Measurements from ENCODE around the gene FBRSL1.

Gene FBRSL1

GRCh38 chr12:132507161-132507538, 17.2 kb downstream of the FBRSL1 start:
- POLR2A ChIA-PET, result interaction anchor here (1.5 kb wide), 1 partner anchor 77 kb away, joined by 4 read pairs; no protein-coding TSS in a partner anchor
- CTCF ChIA-PET, result interaction anchor here (1.1 to 5.2 kb wide), 6 partner anchors 9 to 92 kb away, joined by 3 to 39 read pairs (median 7); no protein-coding TSS in a partner anchor
- peak overlapping the region; percentile 54 to 68 for H3K27ac ChIP-seq (ENCODE audit: insufficient read depth in 1 of 2, low read depth in 1 of 2, low read length in 2 of 2, poor library complexity in 1 of 2, severe bottlenecking in 2 of 2)
- peaks cover 0 to 26% (median 0%) of the 10 kb centered on the region in 5 experiments for H3K27me3 ChIP-seq (replicated peaks in 2 of 5; ENCODE audit: control insufficient read depth in 4 of 5, insufficient read depth in 5 of 5, low read length in 4 of 5)
- no peak for DNase-seq
- peak overlapping the region in 5 of 7 experiments; percentile 34 to 72 (median 58) for H3K4me3 ChIP-seq (ENCODE audit: control insufficient read depth in 1 of 7, extremely low read depth in 1 of 7, insufficient read depth in 4 of 7, low read depth in 2 of 7, low read length in 6 of 7)
- H3K36me3 ChIP-seq (ENCODE audit: control insufficient read depth in 4 of 4, insufficient read depth in 4 of 4, low read length in 3 of 4), result peaks cover under 1 to 30% (median 11%) of the 10 kb centered on the region in 4 experiments
- no peaks in the 10 kb centered on the region for H3K9me3 ChIP-seq (ENCODE audit: control extremely low read depth in 1 of 5, control insufficient read depth in 4 of 5, insufficient read depth in 2 of 5, low read depth in 1 of 5, low read length in 4 of 5)
- H3K4me1 ChIP-seq (ENCODE audit: control extremely low read depth in 1 of 4, control insufficient read depth in 4 of 4, insufficient read depth in 4 of 4, low read length in 3 of 4), result peaks cover 0 to 63% (median 55%) of the 10 kb centered on the region in 4 experiments
- 52% methylated on average over 15 of the region's 15 CpGs for WGBS (ENCODE audit: insufficient coverage)

- Histone ChIP-seq H3K4me1 (ENCODE audit: control extremely low read depth in 1 of 4, control insufficient read depth in 4 of 4, insufficient read depth in 4 of 4, low read length in 3 of 4) (peaks cover 0 to 58% (median 51%) of the 10 kb centered on the region in 4 experiments), H3K27me3 (replicated peaks in 2 of 5; ENCODE audit: control insufficient read depth in 4 of 5, insufficient read depth in 5 of 5, low read length in 4 of 5) (peaks cover 0 to 26% (median 0%) of the 10 kb centered on the region in 5 experiments), H3K36me3 (ENCODE audit: control insufficient read depth in 4 of 4, insufficient read depth in 4 of 4, low read length in 3 of 4) (peaks cover 3 to 36% (median 12%) of the 10 kb centered on the region in 4 experiments), H3K9me3 (ENCODE audit: control extremely low read depth in 1 of 5, control insufficient read depth in 4 of 5, insufficient read depth in 2 of 5, low read depth in 1 of 5, low read length in 4 of 5) (no peaks in the 10 kb centered on the region), H3K4me3 (ENCODE audit: control insufficient read depth in 1 of 7, extremely low read depth in 1 of 7, insufficient read depth in 4 of 7, low read depth in 2 of 7, low read length in 6 of 7) (peak overlapping the region in 3 of 7 experiments; percentile 57 to 72 (median 58)), H3K27ac (ENCODE audit: insufficient read depth in 1 of 2, low read depth in 1 of 2, low read length in 2 of 2, poor library complexity in 1 of 2, severe bottlenecking in 2 of 2) (peak overlapping the region in 1 of 2 experiments; percentile 68)
- 95% methylated on average over 16 of the region's 31 CpGs for WGBS (ENCODE audit: insufficient coverage)
- DNase-seq, result peak in 1 of 3 donors; percentile 53
- CTCF ChIA-PET, result interaction anchor here (0.9 to 5.2 kb wide), 6 partner anchors 10 to 92 kb away, joined by 3 to 39 read pairs (median 4); no protein-coding TSS in a partner anchor
- POLR2A ChIA-PET, result no interaction called here
These were observed 17.9 kb downstream of the FBRSL1 start for GRCh38 chr12:132507656-132508490.

- H3K9me3 ChIP-seq (ENCODE audit: control extremely low read depth in 1 of 5, control insufficient read depth in 4 of 5, insufficient read depth in 2 of 5, low read depth in 1 of 5, low read length in 4 of 5), result no peaks in the 10 kb centered on the region
- POLR2A ChIA-PET, result no interaction called here
- peaks cover 0 to 26% (median 0%) of the 10 kb centered on the region in 5 experiments for H3K27me3 ChIP-seq (replicated peaks in 2 of 5; ENCODE audit: control insufficient read depth in 4 of 5, insufficient read depth in 5 of 5, low read length in 4 of 5)
- 97% methylated on average over 14 of the region's 16 CpGs for whole genome bisulfite sequencing (ENCODE audit: insufficient coverage)
- no peak overlapping the region for H3K27ac ChIP-seq (ENCODE audit: insufficient read depth in 1 of 2, low read depth in 1 of 2, low read length in 2 of 2, poor library complexity in 1 of 2, severe bottlenecking in 2 of 2)
- DNase-seq, result no peak
- peaks cover 0 to 53% (median 47%) of the 10 kb centered on the region in 4 experiments for H3K4me1 ChIP-seq (ENCODE audit: control extremely low read depth in 1 of 4, control insufficient read depth in 4 of 4, insufficient read depth in 4 of 4, low read length in 3 of 4)
- H3K4me3 ChIP-seq (ENCODE audit: control insufficient read depth in 1 of 7, extremely low read depth in 1 of 7, insufficient read depth in 4 of 7, low read depth in 2 of 7, low read length in 6 of 7), result no peak overlapping the region
- H3K36me3 ChIP-seq (ENCODE audit: control insufficient read depth in 4 of 4, insufficient read depth in 4 of 4, low read length in 3 of 4), result peaks cover 3 to 36% (median 12%) of the 10 kb centered on the region in 4 experiments
- CTCF ChIA-PET, result interaction anchor here (0.9 to 5.2 kb wide), 4 partner anchors 14 to 93 kb away, joined by 3 to 39 read pairs (median 10); no protein-coding TSS in a partner anchor
These were observed 18.5 kb downstream of the FBRSL1 start for GRCh38 chr12:132508491-132508740.

- H3K4me1 ChIP-seq (ENCODE audit: control extremely low read depth in 1 of 4, control insufficient read depth in 4 of 4, insufficient read depth in 4 of 4, low read length in 3 of 4), result peaks cover 0 to 46% (median 40%) of the 10 kb centered on the region in 4 experiments
- WGBS (ENCODE audit: insufficient coverage), result 97% methylated on average over 49 of the region's 53 CpGs
- ChIA-PET CTCF (interaction anchor here (0.9 to 5.2 kb wide), 4 partner anchors 14 to 94 kb away, joined by 3 to 39 read pairs (median 10); no protein-coding TSS in a partner anchor), POLR2A (no interaction called here)
- no peak overlapping the region for H3K27ac ChIP-seq (ENCODE audit: insufficient read depth in 1 of 2, low read depth in 1 of 2, low read length in 2 of 2, poor library complexity in 1 of 2, severe bottlenecking in 2 of 2)
- no peaks in the 10 kb centered on the region for H3K9me3 ChIP-seq (ENCODE audit: control extremely low read depth in 1 of 5, control insufficient read depth in 4 of 5, insufficient read depth in 2 of 5, low read depth in 1 of 5, low read length in 4 of 5)
- H3K27me3 ChIP-seq (replicated peaks in 2 of 5; ENCODE audit: control insufficient read depth in 4 of 5, insufficient read depth in 5 of 5, low read length in 4 of 5), result peaks cover 0 to 26% (median 0%) of the 10 kb centered on the region in 5 experiments
- H3K36me3 ChIP-seq (ENCODE audit: control insufficient read depth in 4 of 4, insufficient read depth in 4 of 4, low read length in 3 of 4), result peaks cover 3 to 36% (median 14%) of the 10 kb centered on the region in 4 experiments
- no peak overlapping the region for H3K4me3 ChIP-seq (ENCODE audit: control insufficient read depth in 1 of 7, extremely low read depth in 1 of 7, insufficient read depth in 4 of 7, low read depth in 2 of 7, low read length in 6 of 7)
- DNase-seq, result no peak
These were observed 19.1 kb downstream of the FBRSL1 start for GRCh38 chr12:132508860-132509732.

GRCh38 chr12:132510111-132510724, 20.3 kb downstream of the FBRSL1 start:
- no peak overlapping the region for H3K4me3 ChIP-seq (ENCODE audit: control insufficient read depth in 1 of 7, extremely low read depth in 1 of 7, insufficient read depth in 4 of 7, low read depth in 2 of 7, low read length in 6 of 7)
- CTCF ChIA-PET, result no interaction called here
- H3K4me1 ChIP-seq (ENCODE audit: control extremely low read depth in 1 of 4, control insufficient read depth in 4 of 4, insufficient read depth in 4 of 4, low read length in 3 of 4), result peaks cover 0 to 35% (median 29%) of the 10 kb centered on the region in 4 experiments
- H3K27ac ChIP-seq (ENCODE audit: insufficient read depth in 1 of 2, low read depth in 1 of 2, low read length in 2 of 2, poor library complexity in 1 of 2, severe bottlenecking in 2 of 2), result no peak overlapping the region
- H3K36me3 ChIP-seq (ENCODE audit: control insufficient read depth in 4 of 4, insufficient read depth in 4 of 4, low read length in 3 of 4), result peaks cover 3 to 40% (median 17%) of the 10 kb centered on the region in 4 experiments
- H3K27me3 ChIP-seq (replicated peaks in 2 of 5; ENCODE audit: control insufficient read depth in 4 of 5, insufficient read depth in 5 of 5, low read length in 4 of 5), result peaks cover 0 to 26% (median 0%) of the 10 kb centered on the region in 5 experiments
- POLR2A ChIA-PET, result no interaction called here
- WGBS (ENCODE audit: insufficient coverage), result over 99% methylated on average over 21 of the region's 33 CpGs
- H3K9me3 ChIP-seq (ENCODE audit: control extremely low read depth in 1 of 5, control insufficient read depth in 4 of 5, insufficient read depth in 2 of 5, low read depth in 1 of 5, low read length in 4 of 5), result no peaks in the 10 kb centered on the region
- no peak for DNase-seq

- no peak overlapping the region for H3K27ac ChIP-seq (ENCODE audit: insufficient read depth in 1 of 2, low read depth in 1 of 2, low read length in 2 of 2, poor library complexity in 1 of 2, severe bottlenecking in 2 of 2)
- H3K27me3 ChIP-seq (replicated peaks in 2 of 5; ENCODE audit: control insufficient read depth in 4 of 5, insufficient read depth in 5 of 5, low read length in 4 of 5), result peaks cover 0 to 26% (median 0%) of the 10 kb centered on the region in 5 experiments
- peaks cover 3 to 40% (median 17%) of the 10 kb centered on the region in 4 experiments for H3K36me3 ChIP-seq (ENCODE audit: control insufficient read depth in 4 of 4, insufficient read depth in 4 of 4, low read length in 3 of 4)
- peaks cover 0 to 2% (median 0%) of the 10 kb centered on the region in 5 experiments for H3K9me3 ChIP-seq (ENCODE audit: control extremely low read depth in 1 of 5, control insufficient read depth in 4 of 5, insufficient read depth in 2 of 5, low read depth in 1 of 5, low read length in 4 of 5)
- H3K4me3 ChIP-seq (ENCODE audit: control insufficient read depth in 1 of 7, extremely low read depth in 1 of 7, insufficient read depth in 4 of 7, low read depth in 2 of 7, low read length in 6 of 7), result no peak overlapping the region
- peaks cover 0 to 28% (median 22%) of the 10 kb centered on the region in 4 experiments for H3K4me1 ChIP-seq (ENCODE audit: control extremely low read depth in 1 of 4, control insufficient read depth in 4 of 4, insufficient read depth in 4 of 4, low read length in 3 of 4)
- ChIA-PET CTCF (no interaction called here), POLR2A (no interaction called here)
- no peak for DNase-seq
- WGBS (ENCODE audit: insufficient coverage), result 98% methylated on average over 17 of the region's 25 CpGs
These were observed 21.0 kb downstream of the FBRSL1 start for GRCh38 chr12:132510746-132511477.
